Caki2 (cell line): ENCODE measurements around the gene HAPLN1. TPM values are rescaled to one million over a fixed set of nuclear protein-coding genes. Genes with fewer than 3 reads are reported as not detected.

Experiments used
- DNase-seq: peaks from one replicate; pipeline ENCODE4 v3.0.0-alpha.2; 2015; ENCODE audit warnings: low read depth
- in situ Hi-C: cut with HindIII; loops from 2 replicates; pipeline ENCODE4 v1.10.0; 2016; ENCODE audit warnings: low sequenced_read_pairs, low pct_unique_long_range_greater_than_20kb, mixed read lengths
- total RNA-seq: library from RNA; depleted of rRNA; stranded (reverse); fragments of >200 nt; shearing (Covaris generic); gene quantifications from 2 replicates; pipeline ENCODE4 v1.2.3, GENCODE V29; 2014; ENCODE audit warnings: low replicate concordance

The HAPLN1 gene
- total RNA-seq, 1 experiment from 2014 or later, result 0.07 TPM

DNA sequence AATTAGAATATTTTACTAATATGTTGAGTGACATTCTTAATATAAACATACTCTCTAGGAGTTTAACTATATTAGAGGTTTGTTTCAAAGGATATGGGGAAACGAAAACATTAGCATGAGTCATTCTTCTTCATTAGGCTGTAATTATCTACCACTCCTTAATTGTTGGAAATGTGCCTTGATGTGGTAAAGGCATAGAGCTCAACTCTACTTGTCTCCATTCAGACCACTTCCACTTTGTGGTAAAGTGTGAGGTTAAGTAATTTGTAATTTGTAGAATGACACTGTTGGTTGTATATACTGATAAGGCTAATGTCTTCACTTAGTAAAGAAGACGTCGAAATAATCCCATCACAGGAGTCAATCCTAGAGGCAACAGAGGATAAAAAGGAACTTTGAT lies 58.1 kb downstream of the HAPLN1 start:
- in situ Hi-C loops, result no loop called here
- DNase-seq, result no peak

- in situ Hi-C loops, result no loop called here
- no peak for DNase-seq
These were observed 62.7 kb downstream of the HAPLN1 start for GRCh38 chr5:83657807-83658525.

DNA sequence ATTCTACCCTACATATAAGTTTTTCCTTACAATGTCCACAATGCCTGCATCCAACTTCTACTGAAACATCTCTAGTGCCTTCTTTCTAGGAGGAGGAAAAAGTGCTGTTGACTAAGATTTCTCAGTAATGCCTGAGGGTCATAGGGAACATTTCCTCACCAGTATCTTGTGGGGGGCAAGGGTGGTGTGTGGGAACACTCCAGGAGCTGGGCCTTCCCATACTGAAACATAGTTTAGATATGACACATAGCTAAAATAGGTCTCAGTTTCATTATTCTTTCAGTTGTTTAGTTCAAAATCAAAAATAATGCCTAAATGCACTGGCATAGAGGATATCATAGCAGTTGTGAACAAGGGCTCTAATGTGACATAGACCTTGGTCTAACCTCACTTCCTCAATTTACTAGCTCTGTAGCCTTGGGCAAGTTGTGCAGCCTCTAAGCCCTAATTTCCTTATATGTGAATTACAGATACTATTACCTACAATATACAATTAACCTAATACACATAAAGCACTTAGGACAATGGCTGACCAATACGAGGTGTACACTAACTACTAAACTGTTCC lies 66.1 kb downstream of the HAPLN1 start:
- no peak for DNase-seq
- in situ Hi-C loops, result no loop called here

- in situ Hi-C loops, result no loop called here
- no peak for DNase-seq
These were observed 67.0 kb downstream of the HAPLN1 start for GRCh38 chr5:83653669-83654068.

GRCh38 chr5:83645936-83646335 lies 74.7 kb downstream of the HAPLN1 start:
- in situ Hi-C loops, result no loop called here
- no peak for DNase-seq

- in situ Hi-C loops, result no loop called here
These were observed 76.4 kb downstream of the HAPLN1 start for GRCh38 chr5:83644301-83644700.

DNA sequence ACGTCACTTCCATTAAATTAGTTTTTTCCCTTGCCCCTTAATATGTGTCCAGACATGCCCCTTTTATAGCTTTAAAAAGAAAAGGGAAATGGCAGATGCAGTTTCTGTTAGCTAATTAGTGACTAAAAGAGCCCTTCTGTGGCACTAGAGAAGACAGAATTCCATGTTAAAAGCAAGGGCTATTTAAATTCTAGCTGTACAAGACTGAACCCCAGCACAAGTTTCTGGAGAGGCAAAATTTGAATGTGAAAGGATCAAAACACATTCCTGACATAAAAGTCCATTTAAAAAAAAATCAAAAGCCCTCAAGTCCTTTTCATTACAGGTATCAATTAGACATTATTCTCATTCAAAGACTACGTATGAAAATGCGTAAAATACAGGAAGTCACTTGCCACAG lies 78.7 kb downstream of the HAPLN1 start:
- no peak for DNase-seq
- in situ Hi-C loops, result no loop called here

More at GRCh38 chr5:83644301-83644700, 76.4 kb downstream of the HAPLN1 start:
- no peak for DNase-seq

- in situ Hi-C loops, result no loop called here
- no peak for DNase-seq
These were observed 80.7 kb downstream of the HAPLN1 start for GRCh38 chr5:83639911-83640310.

DNA sequence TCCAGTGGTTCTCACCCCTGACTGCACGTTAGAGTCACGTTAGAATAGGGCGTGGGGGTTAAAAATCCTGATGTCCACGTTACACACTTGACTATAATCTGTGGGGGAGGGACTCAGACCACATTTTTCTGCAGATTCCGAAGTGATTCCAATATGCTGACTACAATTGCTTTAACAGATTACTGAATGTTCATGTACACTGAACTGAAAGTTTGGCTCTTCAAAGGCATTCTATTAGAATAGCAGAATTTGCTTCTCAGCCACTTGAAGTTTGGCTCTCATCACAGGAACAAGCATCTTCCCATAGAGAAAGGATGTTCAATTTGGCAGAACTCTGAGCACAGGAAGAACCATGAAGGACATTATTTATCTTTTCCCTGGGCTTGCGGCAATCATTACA lies 84.5 kb downstream of the HAPLN1 start:
- in situ Hi-C loops, result no loop called here
- DNase-seq, result no peak

DNA sequence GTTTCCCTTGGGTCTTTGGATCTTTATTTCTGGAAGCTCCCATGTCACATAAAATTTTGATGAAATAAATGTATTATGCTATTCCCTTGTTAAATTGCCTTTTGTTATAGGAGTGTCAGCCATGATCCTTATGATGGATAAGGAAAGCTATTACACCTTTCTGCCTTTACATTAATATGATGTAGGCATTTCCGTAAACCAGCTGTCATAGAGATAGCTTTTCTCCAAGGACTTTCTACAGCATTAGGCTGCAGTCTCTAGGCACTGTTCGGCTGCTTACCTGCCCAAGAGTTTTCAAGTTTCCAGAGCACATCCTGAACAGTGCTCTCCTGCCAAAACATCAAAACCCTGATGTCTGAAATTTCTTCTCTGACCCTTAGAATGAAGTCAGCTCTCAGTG lies 87.4 kb downstream of the HAPLN1 start:
- no peak for DNase-seq

GRCh38 chr5:83632874-83633273 lies 87.8 kb downstream of the HAPLN1 start:
- peak; percentile 17 for DNase-seq

More for the DNA sequence above, 87.4 kb downstream of the HAPLN1 start:
- in situ Hi-C loops, result no loop called here

DNA sequence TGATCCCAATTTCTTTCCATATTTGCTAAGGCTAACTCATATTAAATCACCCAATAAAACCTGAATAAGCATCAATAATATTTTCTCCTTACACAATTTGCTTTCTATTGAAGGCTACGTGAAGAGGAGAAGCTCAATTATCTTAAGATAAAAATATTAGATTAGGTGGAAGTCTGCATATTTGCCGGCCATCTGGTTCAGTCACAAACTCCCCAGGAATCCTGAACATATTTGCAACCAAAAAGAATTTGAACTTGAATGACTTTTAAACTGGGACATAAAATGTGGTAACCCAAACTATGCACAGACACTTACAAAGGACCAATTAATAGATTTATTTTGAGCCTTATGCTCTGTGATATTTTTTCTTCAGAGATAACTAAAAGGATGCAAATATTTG lies 92.3 kb downstream of the HAPLN1 start:
- in situ Hi-C loops, result no loop called here

More at GRCh38 chr5:83632874-83633273, 87.8 kb downstream of the HAPLN1 start:
- in situ Hi-C loops, result no loop called here

GRCh38 chr5:83614841-83615240 lies 105.8 kb downstream of the HAPLN1 start:
- DNase-seq, result no peak
- in situ Hi-C loops, result no loop called here

More for the DNA sequence above, 92.3 kb downstream of the HAPLN1 start:
- no peak for DNase-seq

GRCh38 chr5:83608122-83608521 lies 112.5 kb downstream of the HAPLN1 start:
- in situ Hi-C loops, result no loop called here
- DNase-seq, result no peak

- in situ Hi-C loops, result no loop called here
- DNase-seq, result no peak
These were observed 125.4 kb downstream of the HAPLN1 start for GRCh38 chr5:83595217-83595616.

DNA sequence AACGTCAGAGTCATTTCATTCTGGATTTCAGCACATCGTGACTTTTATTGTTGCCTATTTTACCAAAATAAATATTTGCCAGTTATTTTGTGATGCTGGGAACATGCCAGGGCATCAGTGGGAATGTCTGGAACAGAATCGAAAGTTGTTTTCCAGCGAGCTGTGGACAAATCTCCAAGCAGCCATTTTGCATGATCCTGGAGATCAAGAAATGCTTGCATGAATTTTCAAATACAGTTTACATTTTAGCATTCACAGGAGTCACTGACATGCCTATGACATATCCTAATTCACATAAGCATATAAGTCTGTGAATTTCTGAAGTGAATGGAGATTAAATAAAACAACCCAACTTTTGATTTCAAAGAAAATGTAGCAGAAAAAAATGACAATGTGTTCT lies 129.7 kb downstream of the HAPLN1 start:
- no peak for DNase-seq
- in situ Hi-C loops, result no loop called here

- in situ Hi-C loops, result no loop called here
- DNase-seq, result no peak
These were observed 130.9 kb downstream of the HAPLN1 start for GRCh38 chr5:83589786-83590185.
